Fibroblast of villous mesenchyme (primary cell): ENCODE data around the gene SPATA7. TPM values are rescaled to one million over a fixed set of nuclear protein-coding genes. Genes with fewer than 3 reads are reported as not detected.

Source experiments
- DNase-seq: peaks from one replicate; pipeline ENCODE4 v3.0.0-alpha.2; 2010; ENCODE audit warnings: low read depth
- H3K4me3 ChIP-seq: 2 replicates; pipeline ENCODE4 v1.5.1; 2011; ENCODE audit warnings: low read depth, mild to moderate bottlenecking, low read length
- CTCF ChIP-seq: IDR thresholded peaks from 2 replicates; pipeline ENCODE4 v1.5.1; 2012; ENCODE audit warnings: low read depth, mild to moderate bottlenecking, low read length; ENCODE audit not compliant: insufficient read depth
- total RNA-seq: library from RNA; depleted of rRNA; stranded (reverse); fragments of >200 nt; gene quantifications from 2 replicates; pipeline ENCODE4 v1.2.3, GENCODE V29; 2012

SPATA7 gene
- total RNA-seq, 1 donor: 13.0 TPM

GRCh38 chr14:88426271-88426670 is 40.8 kb downstream of the SPATA7 start:
- H3K4me3 ChIP-seq: no peak overlapping the region
- no peak for TF ChIP-seq CTCF
- DNase-seq: peak; percentile 51

- no peak for DNase-seq
- H3K4me3 ChIP-seq: no peak overlapping the region
- no peak for TF ChIP-seq CTCF
Measured at GRCh38 chr14:88430976-88431375, 45.5 kb downstream of the SPATA7 start.

GRCh38 chr14:88437658-88438057 is 52.2 kb downstream of the SPATA7 start:
- peak; percentile 8 for DNase-seq
- peak; percentile 35 for TF ChIP-seq CTCF
- H3K4me3 ChIP-seq: no peak overlapping the region

GRCh38 chr14:88439088-88439487 is 53.6 kb downstream of the SPATA7 start:
- no peak for TF ChIP-seq CTCF
- DNase-seq: no peak
- H3K4me3 ChIP-seq: no peak overlapping the region

- no peak for DNase-seq
- TF ChIP-seq CTCF: no peak
- H3K4me3 ChIP-seq: no peak overlapping the region
Measured at GRCh38 chr14:88452231-88452630, 66.8 kb downstream of the SPATA7 start.

- DNase-seq: no peak
- no peak overlapping the region for H3K4me3 ChIP-seq
- no peak for TF ChIP-seq CTCF
Measured at GRCh38 chr14:88454886-88455285, 69.4 kb downstream of the SPATA7 start.

- peak; percentile 58 for TF ChIP-seq CTCF
- H3K4me3 ChIP-seq: no peak overlapping the region
- peak; percentile 21 for DNase-seq
Measured at GRCh38 chr14:88463318-88463717, 77.9 kb downstream of the SPATA7 start.
